Tibial nerve (tissue), 4 donors: Measurements from ENCODE around the gene PAPPA.

Experiments used
- EP300 ChIP-seq, 2 donors: sonication (generic); formaldehyde crosslinking; IDR thresholded peaks; one replicate each; pipeline ENCODE4 v1.6.1; 2017; ENCODE audit warnings: antibody characterized with exemption in 2 of 2, mild to moderate bottlenecking in 1 of 2
- POLR2A ChIP-seq, 2 donors: fragments of 450-650 bp; IDR thresholded peaks; one replicate each; pipeline ENCODE4 v1.6.1; 2017; ENCODE audit warnings: antibody characterized with exemption in 2 of 2, mild to moderate bottlenecking in 2 of 2, moderate library complexity in 2 of 2
- TF ChIP-seq, protein P1 (sequence below), 5 experiments: fragments of 200-600 bp in 3 of 5; fragments of 450-650 bp in 2 of 5; sonication (generic) in 3 of 5; IDR thresholded peaks; one replicate each; pipeline ENCODE4 v1.5.1; 2016 to 2019; ENCODE audit warnings: antibody characterized with exemption in 5 of 5, mild to moderate bottlenecking in 3 of 5, moderate library complexity in 2 of 5

DNA sequence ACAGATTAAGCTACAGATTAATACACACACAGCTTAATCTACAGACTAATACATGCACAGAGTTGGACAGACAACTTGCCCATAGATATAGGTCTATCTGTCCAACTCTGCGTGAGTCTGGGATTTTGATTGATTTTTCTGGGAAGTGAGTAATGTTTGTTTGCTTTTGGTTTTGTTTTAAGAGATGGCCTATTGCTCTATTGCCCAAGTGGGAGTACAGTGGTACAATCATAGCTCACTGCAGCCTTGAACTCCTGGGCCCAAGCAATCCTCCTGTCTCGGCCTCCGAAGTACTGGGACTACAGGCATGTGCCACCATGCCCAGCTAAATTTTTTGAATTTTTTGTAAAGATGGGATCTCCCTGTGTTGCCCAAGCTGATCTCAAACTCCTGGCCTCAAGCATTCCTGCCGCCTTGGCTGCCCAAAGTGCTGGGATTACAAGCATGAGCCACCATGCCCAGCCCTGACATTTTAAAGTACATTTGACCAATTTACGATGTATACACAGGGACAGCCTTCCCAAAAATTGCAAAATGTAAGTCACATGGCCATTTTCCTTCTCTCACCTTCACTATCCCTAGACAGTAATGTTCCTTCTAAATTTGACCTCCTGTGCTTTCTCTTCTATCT lies 50.8 kb downstream of the PAPPA start:
- TF ChIP-seq, protein P1, sequence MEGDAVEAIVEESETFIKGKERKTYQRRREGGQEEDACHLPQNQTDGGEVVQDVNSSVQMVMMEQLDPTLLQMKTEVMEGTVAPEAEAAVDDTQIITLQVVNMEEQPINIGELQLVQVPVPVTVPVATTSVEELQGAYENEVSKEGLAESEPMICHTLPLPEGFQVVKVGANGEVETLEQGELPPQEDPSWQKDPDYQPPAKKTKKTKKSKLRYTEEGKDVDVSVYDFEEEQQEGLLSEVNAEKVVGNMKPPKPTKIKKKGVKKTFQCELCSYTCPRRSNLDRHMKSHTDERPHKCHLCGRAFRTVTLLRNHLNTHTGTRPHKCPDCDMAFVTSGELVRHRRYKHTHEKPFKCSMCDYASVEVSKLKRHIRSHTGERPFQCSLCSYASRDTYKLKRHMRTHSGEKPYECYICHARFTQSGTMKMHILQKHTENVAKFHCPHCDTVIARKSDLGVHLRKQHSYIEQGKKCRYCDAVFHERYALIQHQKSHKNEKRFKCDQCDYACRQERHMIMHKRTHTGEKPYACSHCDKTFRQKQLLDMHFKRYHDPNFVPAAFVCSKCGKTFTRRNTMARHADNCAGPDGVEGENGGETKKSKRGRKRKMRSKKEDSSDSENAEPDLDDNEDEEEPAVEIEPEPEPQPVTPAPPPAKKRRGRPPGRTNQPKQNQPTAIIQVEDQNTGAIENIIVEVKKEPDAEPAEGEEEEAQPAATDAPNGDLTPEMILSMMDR (IDR thresholded peaks at IDR 0.05) = no peak
- TF ChIP-seq POLR2A (IDR thresholded peaks at IDR 0.05) = no peak
- TF ChIP-seq EP300 (IDR thresholded peaks at IDR 0.05) = no peak
